HepG2 (cell line): ENCODE results near the gene FAM83E. TPM values are rescaled to one million over a fixed set of nuclear protein-coding genes. Genes with fewer than 3 reads are reported as not detected.

Source experiments
- DR1 ChIP-seq: sonication (generic); formaldehyde crosslinking; IDR thresholded peaks from 2 replicates; pipeline ENCODE4 v1.8.0; 2021; ENCODE audit warnings: mild to moderate bottlenecking, missing genetic modification reagents, inconsistent platforms
- FOXJ3 ChIP-seq: sonication (generic); formaldehyde crosslinking; IDR thresholded peaks from 2 replicates; pipeline ENCODE4 v1.4.0; 2020; ENCODE audit warnings: missing genetic modification reagents, mild to moderate bottlenecking, borderline replicate concordance
- FOXK1 ChIP-seq: sonication (generic); formaldehyde crosslinking; IDR thresholded peaks from 2 replicates; pipeline ENCODE4 v1.4.0; 2020; ENCODE audit warnings: low read depth, missing genetic modification reagents, borderline replicate concordance
- HOXA9 ChIP-seq: sonication (generic); formaldehyde crosslinking; IDR thresholded peaks from 2 replicates; pipeline ENCODE4 v1.8.1; 2022; ENCODE audit warnings: missing genetic modification reagents, mild to moderate bottlenecking, moderate library complexity, borderline replicate concordance
- HOXD1 ChIP-seq: sonication (generic); formaldehyde crosslinking; IDR thresholded peaks from 2 replicates; pipeline ENCODE4 v1.5.0; 2020; ENCODE audit warnings: missing genetic modification reagents
- KLF11 ChIP-seq: IDR thresholded peaks from 2 replicates; pipeline ENCODE4 v1.6.1; 2016; ENCODE audit warnings: missing compliant biosample characterization
- MED8 ChIP-seq: sonication (generic); formaldehyde crosslinking; IDR thresholded peaks from 2 replicates; pipeline ENCODE4 v1.8.1; 2023; ENCODE audit warnings: mild to moderate bottlenecking, missing genetic modification reagents; ENCODE audit not compliant: insufficient replicate concordance
- NFYC ChIP-seq: IDR thresholded peaks from 2 replicates; pipeline ENCODE4 v1.6.1; 2016; ENCODE audit warnings: missing genetic modification reagents, missing compliant biosample characterization
- RFX5 ChIP-seq: IDR thresholded peaks from 2 replicates; pipeline ENCODE4 v1.6.1; 2011; ENCODE audit warnings: low read depth, low read length, improper control_type of control experiment
- RXRB ChIP-seq: IDR thresholded peaks from 2 replicates; pipeline ENCODE4 v1.6.1; 2016; ENCODE audit warnings: borderline replicate concordance, missing genetic modification reagents, missing compliant biosample characterization
- SIX1 ChIP-seq: sonication (generic); formaldehyde crosslinking; IDR thresholded peaks from 2 replicates; pipeline ENCODE4 v1.4.0; 2020; ENCODE audit warnings: missing genetic modification reagents, borderline replicate concordance
- SOX6 ChIP-seq, 2 experiments: fragments of 450-650 bp in 1 of 2; sonication (generic) in 1 of 2; formaldehyde crosslinking in 1 of 2; IDR thresholded peaks; 2 replicates each; pipeline versions ENCODE4 v1.4.0 to v1.6.1; 2017 to 2020; ENCODE audit warnings: antibody characterized with exemption in 1 of 2, mild to moderate bottlenecking in 1 of 2, missing genetic modification reagents in 1 of 2
- TARDBP ChIP-seq: sonication (generic); formaldehyde crosslinking; IDR thresholded peaks from 2 replicates; pipeline ENCODE4 v1.8.0; 2022; ENCODE audit warnings: mild to moderate bottlenecking, missing genetic modification reagents
- TGIF2 ChIP-seq: IDR thresholded peaks from 2 replicates; pipeline ENCODE4 v1.6.1; 2016; ENCODE audit warnings: control low read depth, missing compliant biosample characterization
- XRCC5 ChIP-seq: fragments of 200-400 bp; formaldehyde crosslinking; optimal IDR thresholded peaks from 2 replicates; pipeline ENCODE3; 2017; ENCODE audit warnings: mild to moderate bottlenecking, low read length
- ZNF180 ChIP-seq: sonication (generic); formaldehyde crosslinking; IDR thresholded peaks from 2 replicates; pipeline ENCODE4 v1.4.0; 2020; ENCODE audit warnings: low read depth, missing genetic modification reagents, borderline replicate concordance
- ZNF20 ChIP-seq: sonication (generic); formaldehyde crosslinking; IDR thresholded peaks from 2 replicates; pipeline ENCODE4 v1.4.0; 2020; ENCODE audit warnings: mild to moderate bottlenecking, moderate library complexity, missing genetic modification reagents
- ZNF207 ChIP-seq: fragments of 450-650 bp; IDR thresholded peaks from 2 replicates; pipeline ENCODE4 v1.6.1; 2016; ENCODE audit warnings: antibody characterized with exemption, borderline replicate concordance
- ZNF335 ChIP-seq: sonication (generic); formaldehyde crosslinking; IDR thresholded peaks from 2 replicates; pipeline ENCODE4 v1.4.0; 2020; ENCODE audit warnings: missing genetic modification reagents
- ZNF432 ChIP-seq: sonication (generic); formaldehyde crosslinking; IDR thresholded peaks from 2 replicates; pipeline ENCODE4 v1.5.0; 2020; ENCODE audit warnings: missing genetic modification reagents, mild to moderate bottlenecking, borderline replicate concordance
- ZNF841 ChIP-seq: sonication (generic); formaldehyde crosslinking; IDR thresholded peaks from 2 replicates; pipeline ENCODE4 v1.8.1; 2023; ENCODE audit warnings: missing genetic modification reagents, borderline replicate concordance
- polyA plus RNA-seq, 8 experiments: library from polyadenylated mRNA; depleted of rRNA in 3 of 8; stranded (reverse) in 7 of 8; unstranded in 1 of 8; fragments of >200 nt; fragmentation: Illumina TruSeq in 4 of 8; extraction: Trizol in 4 of 8; gene quantifications; 2 replicates each; pipeline versions ENCODE4 v1.2.1 to v1.2.3, GENCODE V29; 2011 to 2016; ENCODE audit warnings: low read depth in 4 of 8, missing spikeins in 1 of 8, mixed read lengths in 1 of 8; ENCODE audit not compliant: insufficient read depth in 1 of 8
- total RNA-seq, 5 experiments: library from RNA; depleted of rRNA; stranded (reverse); fragments of >200 nt; fragmentation: Illumina TruSeq; extraction: Trizol; gene quantifications; 2 replicates each; pipeline ENCODE4 v1.2.3, GENCODE V29; 2016; ENCODE audit warnings: low read depth in 1 of 5
- TF ChIP-seq, protein P1 (sequence below): IDR thresholded peaks from 2 replicates; pipeline ENCODE4 v1.6.1; 2016; ENCODE audit warnings: low read depth, missing genetic modification reagents, missing compliant biosample characterization
- TF ChIP-seq, protein P2 (sequence below): sonication (generic); formaldehyde crosslinking; IDR thresholded peaks from 2 replicates; pipeline ENCODE4 v1.8.1; 2023; ENCODE audit warnings: mild to moderate bottlenecking, missing genetic modification reagents, borderline replicate concordance
- TF ChIP-seq, protein P3 (sequence below): sonication (generic); formaldehyde crosslinking; IDR thresholded peaks from 2 replicates; pipeline ENCODE4 v1.8.1; 2023; ENCODE audit warnings: mild to moderate bottlenecking, inconsistent platforms, moderate library complexity, missing genetic modification reagents, borderline replicate concordance

The FAM83E gene
- total and polyA plus RNA-seq, 2 of the 13 experiments (the other 11 are each of a cell fraction or from before 2014, with no cell fraction given): 0.18 to 0.60 TPM

DNA sequence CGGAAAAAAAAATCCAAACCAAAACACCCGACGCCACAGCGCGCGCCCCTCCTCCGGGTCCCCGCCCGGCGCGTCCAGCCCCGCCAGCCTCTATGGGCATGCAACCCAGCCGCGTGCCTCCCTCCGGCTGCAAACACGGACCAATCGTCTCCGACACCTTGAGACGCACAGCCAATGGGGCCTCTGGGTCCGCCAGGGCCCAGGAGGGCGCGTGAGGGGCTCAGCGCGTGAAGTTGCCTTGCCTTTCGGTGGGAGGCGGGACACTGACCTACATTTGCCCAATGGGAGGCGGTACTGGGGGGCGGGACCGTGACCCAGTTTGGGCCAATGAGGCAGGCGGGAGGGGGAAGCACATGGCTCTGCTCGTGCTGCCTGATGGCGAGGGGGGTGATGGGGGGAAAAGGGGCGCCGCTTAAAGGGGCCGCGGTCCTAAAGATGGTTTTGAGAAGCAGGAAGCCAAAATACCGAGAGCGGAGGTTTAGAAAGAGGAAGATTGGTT, 22.6 kb upstream of the FAM83E start (continued):
- TF ChIP-seq RXRB (peak; percentile 53; the same call in 1 of the 2 replicates), DR1 (0 out of 2 replicates have a peak, but pooled peaks have one; percentile 34), MED8 (peak; percentile 40), ZNF841 (peak; percentile 72), KLF11 (CRISPR knock-in tag) (peak; percentile 64), ZNF180 (CRISPR knock-in tag) (no peak), ZNF335 (CRISPR knock-in tag) (peak; percentile 30; the same call in 1 of the 2 replicates), TARDBP (CRISPR knock-in tag) (peak; percentile 76; the same call in 1 of the 2 replicates), HOXA9 (CRISPR knock-in tag) (peak; percentile 93), ZNF432 (CRISPR knock-in tag) (no peak), SOX6 (IDR thresholded peaks at IDR 0.05) (no peak), SOX6 (CRISPR knock-in tag; IDR thresholded peaks at IDR 0.05) (peak; percentile 39; the same call in 1 of the 2 replicates), ZNF20 (CRISPR knock-in tag) (0 out of 2 replicates have a peak, but pooled peaks have one; percentile 84), ZNF207 (no peak), TGIF2 (CRISPR knock-in tag) (peak; percentile 82), FOXK1 (CRISPR knock-in tag) (no peak; the same call in none of the 2 replicates), RFX5 (no peak; the same call in 1 of the 2 replicates), XRCC5 (no peak), FOXJ3 (CRISPR knock-in tag) (no peak), SIX1 (CRISPR knock-in tag) (no peak), HOXD1 (CRISPR knock-in tag) (peak; percentile 7; the same call in 1 of the 2 replicates), NFYC (peak; percentile 92)
- TF ChIP-seq, protein P1, sequence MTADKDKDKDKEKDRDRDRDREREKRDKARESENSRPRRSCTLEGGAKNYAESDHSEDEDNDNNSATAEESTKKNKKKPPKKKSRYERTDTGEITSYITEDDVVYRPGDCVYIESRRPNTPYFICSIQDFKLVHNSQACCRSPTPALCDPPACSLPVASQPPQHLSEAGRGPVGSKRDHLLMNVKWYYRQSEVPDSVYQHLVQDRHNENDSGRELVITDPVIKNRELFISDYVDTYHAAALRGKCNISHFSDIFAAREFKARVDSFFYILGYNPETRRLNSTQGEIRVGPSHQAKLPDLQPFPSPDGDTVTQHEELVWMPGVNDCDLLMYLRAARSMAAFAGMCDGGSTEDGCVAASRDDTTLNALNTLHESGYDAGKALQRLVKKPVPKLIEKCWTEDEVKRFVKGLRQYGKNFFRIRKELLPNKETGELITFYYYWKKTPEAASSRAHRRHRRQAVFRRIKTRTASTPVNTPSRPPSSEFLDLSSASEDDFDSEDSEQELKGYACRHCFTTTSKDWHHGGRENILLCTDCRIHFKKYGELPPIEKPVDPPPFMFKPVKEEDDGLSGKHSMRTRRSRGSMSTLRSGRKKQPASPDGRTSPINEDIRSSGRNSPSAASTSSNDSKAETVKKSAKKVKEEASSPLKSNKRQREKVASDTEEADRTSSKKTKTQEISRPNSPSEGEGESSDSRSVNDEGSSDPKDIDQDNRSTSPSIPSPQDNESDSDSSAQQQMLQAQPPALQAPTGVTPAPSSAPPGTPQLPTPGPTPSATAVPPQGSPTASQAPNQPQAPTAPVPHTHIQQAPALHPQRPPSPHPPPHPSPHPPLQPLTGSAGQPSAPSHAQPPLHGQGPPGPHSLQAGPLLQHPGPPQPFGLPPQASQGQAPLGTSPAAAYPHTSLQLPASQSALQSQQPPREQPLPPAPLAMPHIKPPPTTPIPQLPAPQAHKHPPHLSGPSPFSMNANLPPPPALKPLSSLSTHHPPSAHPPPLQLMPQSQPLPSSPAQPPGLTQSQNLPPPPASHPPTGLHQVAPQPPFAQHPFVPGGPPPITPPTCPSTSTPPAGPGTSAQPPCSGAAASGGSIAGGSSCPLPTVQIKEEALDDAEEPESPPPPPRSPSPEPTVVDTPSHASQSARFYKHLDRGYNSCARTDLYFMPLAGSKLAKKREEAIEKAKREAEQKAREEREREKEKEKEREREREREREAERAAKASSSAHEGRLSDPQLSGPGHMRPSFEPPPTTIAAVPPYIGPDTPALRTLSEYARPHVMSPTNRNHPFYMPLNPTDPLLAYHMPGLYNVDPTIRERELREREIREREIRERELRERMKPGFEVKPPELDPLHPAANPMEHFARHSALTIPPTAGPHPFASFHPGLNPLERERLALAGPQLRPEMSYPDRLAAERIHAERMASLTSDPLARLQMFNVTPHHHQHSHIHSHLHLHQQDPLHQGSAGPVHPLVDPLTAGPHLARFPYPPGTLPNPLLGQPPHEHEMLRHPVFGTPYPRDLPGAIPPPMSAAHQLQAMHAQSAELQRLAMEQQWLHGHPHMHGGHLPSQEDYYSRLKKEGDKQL (CRISPR knock-in tag): no peak; the same call in 1 of the 2 replicates
- TF ChIP-seq, protein P2, sequence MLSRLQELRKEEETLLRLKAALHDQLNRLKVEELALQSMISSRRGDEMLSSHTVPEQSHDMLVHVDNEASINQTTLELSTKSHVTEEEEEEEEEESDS (CRISPR knock-in tag): peak; percentile 92; the same call in 1 of the 2 replicates
- TF ChIP-seq, protein P3, sequence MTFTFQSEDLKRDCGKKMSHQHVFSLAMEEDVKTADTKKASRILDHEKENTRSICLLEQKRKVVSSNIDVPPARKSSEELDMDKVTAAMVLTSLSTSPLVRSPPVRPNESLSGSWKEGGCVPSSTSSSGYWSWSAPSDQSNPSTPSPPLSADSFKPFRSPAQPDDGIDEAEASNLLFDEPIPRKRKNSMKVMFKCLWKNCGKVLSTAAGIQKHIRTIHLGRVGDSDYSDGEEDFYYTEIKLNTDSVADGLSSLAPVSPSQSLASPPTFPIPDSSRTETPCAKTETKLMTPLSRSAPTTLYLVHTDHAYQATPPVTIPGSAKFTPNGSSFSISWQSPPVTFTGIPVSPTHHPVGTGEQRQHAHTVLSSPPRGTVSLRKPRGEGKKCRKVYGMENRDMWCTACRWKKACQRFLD (CRISPR knock-in tag): peak; percentile 77; the same call in 1 of the 2 replicates
